GM12874 (cell line): ENCODE measurements around the gene RAB3IL1.
A peak's percentile ranks its signal among the peaks of the same experiment; 100 is the strongest.

ENCODE experiments used
- CTCF ChIP-seq: IDR thresholded peaks from 2 replicates; pipeline ENCODE4 v1.5.1; 2011; ENCODE audit warnings: low read depth, mild to moderate bottlenecking, control low read depth, low read length, moderate library complexity; ENCODE audit not compliant: insufficient read depth

The RAB3IL1 gene

DNA sequence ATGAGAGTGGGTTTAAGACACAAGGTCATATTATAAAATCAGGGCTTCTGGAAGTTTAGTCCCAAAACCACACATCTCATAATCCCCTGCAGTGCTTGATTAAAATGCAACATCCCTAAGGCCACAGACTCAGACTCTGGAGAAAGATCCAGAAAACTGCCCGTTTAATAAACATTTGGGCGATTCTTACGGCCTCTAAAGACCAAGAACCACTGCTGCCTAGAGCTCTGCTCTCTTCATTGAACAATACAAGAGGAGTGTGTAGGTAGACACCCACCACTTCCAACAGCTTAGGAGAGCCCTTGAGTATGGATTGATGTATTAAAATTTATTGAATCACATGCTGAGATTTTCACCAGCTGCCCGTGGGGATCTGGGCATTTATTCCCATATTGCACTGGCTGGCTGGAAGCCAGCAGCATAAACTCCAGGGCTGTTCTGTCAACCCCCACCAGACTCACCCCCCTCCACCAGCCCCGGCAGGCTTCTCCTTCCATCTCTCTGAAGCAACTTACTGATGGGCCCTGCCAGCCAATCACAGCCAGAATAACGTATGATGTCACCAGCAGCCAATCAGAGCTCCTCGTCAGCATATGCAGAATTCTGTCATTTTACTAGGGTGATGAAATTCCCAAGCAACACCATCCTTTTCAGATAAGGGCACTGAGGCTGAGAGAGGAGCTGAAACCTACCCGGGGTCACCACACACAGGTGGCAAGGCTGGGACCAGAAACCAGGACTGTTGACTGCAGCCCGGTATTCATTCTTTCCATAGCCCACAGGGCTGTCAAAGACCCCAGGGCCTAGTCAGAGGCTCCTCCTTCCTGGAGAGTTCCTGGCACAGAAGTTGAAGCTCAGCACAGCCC lies 32.0 kb upstream of the RAB3IL1 start:
- TF ChIP-seq CTCF, result no peak

GRCh38 chr11:61948505-61948904 lies 31.1 kb upstream of the RAB3IL1 start:
- TF ChIP-seq CTCF, result no peak

DNA sequence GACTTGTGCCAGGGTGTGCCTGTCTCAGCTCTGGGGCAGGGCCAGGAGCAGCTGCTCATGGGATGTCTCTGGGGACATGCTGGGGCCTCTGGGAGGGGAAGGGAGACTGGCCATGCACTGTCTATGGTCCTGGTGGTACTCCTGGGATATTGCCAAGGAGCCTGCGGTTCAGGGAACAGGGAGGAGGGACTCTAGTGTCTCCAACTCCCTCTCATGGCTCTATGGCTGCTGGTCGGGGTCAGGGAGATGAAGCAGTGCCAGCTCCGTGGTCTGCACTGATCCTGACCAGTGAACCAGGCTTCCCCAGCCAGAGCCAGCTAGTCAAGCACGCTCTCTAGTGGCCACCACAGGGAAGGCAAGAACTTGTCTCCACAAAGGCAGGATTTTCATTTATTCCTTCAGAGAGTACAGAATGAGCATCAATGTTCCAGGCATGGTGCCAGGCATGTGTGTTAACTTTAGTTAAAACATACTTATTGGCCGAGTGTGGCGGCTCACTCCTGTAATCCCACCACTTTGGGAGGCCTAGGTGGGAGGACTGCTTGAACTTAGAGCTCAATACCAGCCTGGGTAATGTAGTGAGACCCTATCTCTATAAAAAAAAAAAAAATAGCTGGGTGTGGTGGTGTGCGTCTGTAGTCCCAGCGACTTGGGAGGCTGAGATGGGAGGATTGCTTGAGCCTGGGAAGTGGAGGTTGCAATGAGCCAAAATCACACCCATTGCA lies 30.3 kb upstream of the RAB3IL1 start:
- peak; percentile 94 for TF ChIP-seq CTCF

GRCh38 chr11:61946894-61947293 lies 29.5 kb upstream of the RAB3IL1 start:
- TF ChIP-seq CTCF, result no peak

DNA sequence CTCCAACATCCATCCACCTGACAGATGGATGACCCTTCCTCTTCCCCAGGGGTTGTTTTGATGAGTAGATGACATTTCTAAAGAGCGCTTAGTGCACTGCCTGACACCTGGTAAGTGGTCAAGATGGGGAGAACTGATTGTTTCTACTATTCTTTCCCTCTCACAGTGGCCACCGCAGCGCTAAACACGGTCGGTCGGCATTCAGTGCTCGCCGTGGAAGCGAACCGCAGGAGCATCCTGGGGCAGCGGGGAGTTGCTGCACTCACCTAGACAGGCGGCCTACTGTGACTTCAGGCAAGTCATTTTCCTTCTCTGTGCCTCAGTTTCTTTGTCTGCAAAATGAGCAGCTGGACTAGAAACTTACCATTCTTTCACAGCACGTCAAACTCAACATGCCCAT lies 27.8 kb upstream of the RAB3IL1 start:
- no peak for TF ChIP-seq CTCF

- no peak for TF ChIP-seq CTCF
These were observed 23.1 kb upstream of the RAB3IL1 start for GRCh38 chr11:61940466-61940865.

- no peak for TF ChIP-seq CTCF
These were observed 18.5 kb upstream of the RAB3IL1 start for GRCh38 chr11:61935861-61936260.
